GM18870 (cell line): ENCODE results near the gene ELF1.
"Not testable (repeated sequence)": the region's sequence is repeated elsewhere in the genome, so short reads cannot be mapped to it uniquely, and the experiment has no call there.

Experiments
- ATAC-seq: cut with Tn5 transposase; IDR thresholded peaks from one replicate; pipeline ENCODE4 v1.9.1; 2021; ENCODE audit warnings: moderate library complexity; ENCODE audit not compliant: unreplicated experiment

ELF1 gene

GRCh38 chr13:41048640-41049039, 29.5 kb upstream of the ELF1 start:
- no peak for ATAC-seq

- ATAC-seq: not testable (repeated sequence)
These were observed 23.3 kb upstream of the ELF1 start for GRCh38 chr13:41042419-41042818.

GRCh38 chr13:41040584-41041334, 21.6 kb upstream of the ELF1 start:
- ATAC-seq: no peak

GRCh38 chr13:41039746-41040145, 20.6 kb upstream of the ELF1 start:
- ATAC-seq: no peak

- ATAC-seq: not testable (repeated sequence)
These were observed 17.4 kb upstream of the ELF1 start for GRCh38 chr13:41036557-41036956.

GRCh38 chr13:41034881-41035280, 15.8 kb upstream of the ELF1 start:
- no peak for ATAC-seq

- ATAC-seq: no peak
These were observed 15.3 kb upstream of the ELF1 start for GRCh38 chr13:41034382-41034781.

GRCh38 chr13:41032691-41033376, 13.7 kb upstream of the ELF1 start:
- no peak for ATAC-seq

GRCh38 chr13:41029629-41030028, 10.5 kb upstream of the ELF1 start:
- no peak for ATAC-seq

- no peak for ATAC-seq
These were observed 8.9 kb upstream of the ELF1 start for GRCh38 chr13:41028051-41028450.

GRCh38 chr13:41026788-41027187, 7.7 kb upstream of the ELF1 start:
- no peak for ATAC-seq

GRCh38 chr13:41025518-41025917, 6.4 kb upstream of the ELF1 start:
- no peak for ATAC-seq

GRCh38 chr13:41019578-41020347, 647 bp upstream of the ELF1 start:
- no peak for ATAC-seq

GRCh38 chr13:41018602-41018948, 541 bp downstream of the ELF1 start:
- no peak for ATAC-seq

- ATAC-seq: no peak
These were observed 1.1 kb downstream of the ELF1 start for GRCh38 chr13:41017817-41018601.

- ATAC-seq: no peak
These were observed 2.0 kb downstream of the ELF1 start for GRCh38 chr13:41017159-41017558.

GRCh38 chr13:41015920-41016319, 3.2 kb downstream of the ELF1 start:
- ATAC-seq: no peak

GRCh38 chr13:41013835-41014234, 5.3 kb downstream of the ELF1 start:
- ATAC-seq: no peak

GRCh38 chr13:41012536-41012935, 6.6 kb downstream of the ELF1 start:
- ATAC-seq: no peak

GRCh38 chr13:41011382-41011956, 7.6 kb downstream of the ELF1 start:
- no peak for ATAC-seq
